Heart right ventricle (tissue), 16 donors: Measurements from ENCODE around the gene EPB41L2. TPM values are rescaled to one million over a fixed set of nuclear protein-coding genes. Genes with fewer than 3 reads are reported as not detected.

Experiments
- ATAC-seq, 8 donors: fragments of 200-7000 bp; cut with Tn5 transposase; one replicate each; pipeline ENCODE4 v1.9.1; 2020; ENCODE audit warnings: mild to moderate bottlenecking in 8 of 8, moderate library complexity in 8 of 8, moderate number of reproducible peaks in 1 of 8
- DNase-seq, 2 donors: peaks; one replicate each; pipeline ENCODE4 v3.0.0-alpha.2; 2020
- H3K27ac ChIP-seq, 10 donors: fragments of 200-600 bp; sonication (generic) in 2 of 10; one replicate each; pipeline versions ENCODE4 v1.5.0 to v1.8.0; 2020 to 2022; ENCODE audit warnings: mild to moderate bottlenecking in 3 of 10
- H3K27me3 ChIP-seq, 7 donors: fragments of 200-600 bp; one replicate each; pipeline ENCODE4 v1.8.0; 2021 to 2022; ENCODE audit warnings: mild to moderate bottlenecking in 2 of 7
- H3K36me3 ChIP-seq, 9 donors: fragments of 200-600 bp; sonication (generic) in 1 of 9; one replicate each; pipeline versions ENCODE4 v1.5.0 to v1.8.0; 2020 to 2022; ENCODE audit warnings: mild to moderate bottlenecking in 2 of 9
- H3K4me1 ChIP-seq, 9 donors: fragments of 200-600 bp; sonication (generic) in 1 of 9; one replicate each; pipeline versions ENCODE4 v1.5.0 to v1.8.0; 2020 to 2022; ENCODE audit warnings: mild to moderate bottlenecking in 4 of 9
- H3K4me3 ChIP-seq, 10 donors: fragments of 200-600 bp; sonication (generic) in 2 of 10; one replicate each; pipeline versions ENCODE4 v1.5.0 to v1.8.0; 2020 to 2022; ENCODE audit warnings: mild to moderate bottlenecking in 7 of 10, moderate library complexity in 2 of 10
- H3K9me3 ChIP-seq, 11 donors: fragments of 200-600 bp in 10 of 11; sonication (generic) in 2 of 11; one replicate each; pipeline versions ENCODE4 v1.5.0 to v1.8.0; 2013 to 2022; ENCODE audit warnings: mild to moderate bottlenecking in 2 of 11, control low read depth in 1 of 11, moderate library complexity in 1 of 11
- WGBS, 2 donors: extraction: QIAGEN DNeasy Blood & Tissue Kit; methylation state at CpG; one replicate each; pipeline ENCODE4 v1.1.7; 2013; ENCODE audit warnings: inconsistent platforms in 1 of 2; 5-methylcytosine and 5-hydroxymethylcytosine counted together
- intact Hi-C, 10 donors: fragments of 100-400 bp; cut with DNase I; formaldehyde crosslinking; loops; one replicate each; pipeline versions ENCODE4 v1.11.1 to v1.14.2; 2022
- polyA plus RNA-seq, 2 donors: library from polyadenylated mRNA; stranded (reverse); fragments of 200-250 nt; gene quantifications; one replicate each; pipeline ENCODE4 v1.2.3, GENCODE V29; 2013
- total RNA-seq, 10 donors: library from RNA; stranded (reverse); fragmentation: NEBNext Ultra II Directional in 3 of 10; extraction: Animal tissue kit (Norgen Biotek cat#: 25700) in 3 of 10; gene quantifications; one replicate each; pipeline versions ENCODE4 v1.2.1 to v1.2.4, GENCODE V29; 2021 to 2023
- TF ChIP-seq, protein P1 (sequence below), 9 donors: fragments of 200-600 bp; sonication (generic) in 2 of 9; IDR thresholded peaks; one replicate each; pipeline versions ENCODE4 v1.5.0 to v1.8.0; 2021 to 2022; ENCODE audit warnings: antibody characterized with exemption in 9 of 9, mild to moderate bottlenecking in 5 of 9, moderate library complexity in 1 of 9
- donor health status: Arrhythmogenic right ventricular cardiomyopathy.
- donor health status: ischemic (EF 13 %, LVEDD 7.1; RV severe dilation, severe dysfunction).
- donor health status: healthy with polysubstance abuse.
- donor health status: DM: no; HTN: yes; CAD: no.
- donor health status: DM: no; HTN: no; CAD: no.
- donor health status: ischemic (EF 25% LVEDD 6.9; RV normal size, moderate dysfunction).
- donor health status: ischemic (EF 25% LVEDD 5.7; RV mildly dilated, moderate dysfunction).
- donor health status: healthy.
- donor health status: DM: yes; HTN: yes; CAD: no.
- donor health status: Ischemic cardiomyopathy.
- donor health status: ischemic (EF 35%, LVEDD 5.7; RV mildly dilated, moderate dysfunction).
- donor health status: nonischemic (EF 11% LVEDD 7.7; RV severe dilation, severe dysfunction).
- donor health status: DM: yes; HTN: yes; CAD: no.
- donor health status: PGD.
- donor health status: ischemic (EF 29% LVEDD 5.4; RV normal size, mild dysfunction).
- donor health status: nonischemic (EF 23%, LVEDD 6.1; RV moderate dilation, normal function).

EPB41L2 gene
- total and polyA plus RNA-seq, 12 donors: 18.0 to 98.6 (median 55.1) TPM

DNA sequence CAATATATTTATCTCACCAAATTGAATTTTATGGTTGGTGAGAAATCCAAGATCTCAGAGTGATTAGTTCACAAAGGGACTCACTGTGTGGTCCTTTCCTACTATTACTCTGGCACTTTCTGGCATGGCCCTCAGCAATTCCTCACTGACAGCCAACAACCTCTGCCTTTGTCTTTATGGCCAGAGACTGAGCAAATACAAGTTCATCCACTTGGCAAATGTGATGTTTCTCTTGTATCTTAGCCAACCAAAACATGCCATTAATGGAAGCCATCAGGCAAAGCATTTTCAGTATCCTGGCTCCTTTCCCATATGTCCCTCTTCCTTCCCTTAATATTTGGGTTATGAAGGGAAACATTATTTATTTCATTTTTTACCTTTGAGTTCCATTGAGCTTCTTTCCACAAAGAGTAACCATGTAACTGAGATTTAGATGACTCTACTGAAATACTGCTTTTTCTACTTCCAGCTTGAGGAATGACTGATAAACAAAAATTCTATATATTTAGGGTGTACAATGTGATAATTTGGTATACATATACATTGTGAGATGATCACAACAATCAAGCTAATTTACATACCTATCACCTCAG is 266.6 kb downstream of the EPB41L2 start:
- Histone ChIP-seq H3K27me3 (no peaks in the 10 kb centered on the region), H3K27ac (no peak overlapping the region), H3K36me3 (no peaks in the 10 kb centered on the region), H3K4me1 (peaks cover 0 to 20% (median 4%) of the 10 kb centered on the region in 9 donors), H3K4me3 (no peak overlapping the region), H3K9me3 (peaks cover 0 to 32% (median 13%) of the 10 kb centered on the region in 11 donors)
- peak; percentile 51 to 68 (median 54) for ATAC-seq
- DNase-seq: peak in 1 of 2 donors; percentile 47
- intact Hi-C loops: no loop called here
- TF ChIP-seq, protein P1, sequence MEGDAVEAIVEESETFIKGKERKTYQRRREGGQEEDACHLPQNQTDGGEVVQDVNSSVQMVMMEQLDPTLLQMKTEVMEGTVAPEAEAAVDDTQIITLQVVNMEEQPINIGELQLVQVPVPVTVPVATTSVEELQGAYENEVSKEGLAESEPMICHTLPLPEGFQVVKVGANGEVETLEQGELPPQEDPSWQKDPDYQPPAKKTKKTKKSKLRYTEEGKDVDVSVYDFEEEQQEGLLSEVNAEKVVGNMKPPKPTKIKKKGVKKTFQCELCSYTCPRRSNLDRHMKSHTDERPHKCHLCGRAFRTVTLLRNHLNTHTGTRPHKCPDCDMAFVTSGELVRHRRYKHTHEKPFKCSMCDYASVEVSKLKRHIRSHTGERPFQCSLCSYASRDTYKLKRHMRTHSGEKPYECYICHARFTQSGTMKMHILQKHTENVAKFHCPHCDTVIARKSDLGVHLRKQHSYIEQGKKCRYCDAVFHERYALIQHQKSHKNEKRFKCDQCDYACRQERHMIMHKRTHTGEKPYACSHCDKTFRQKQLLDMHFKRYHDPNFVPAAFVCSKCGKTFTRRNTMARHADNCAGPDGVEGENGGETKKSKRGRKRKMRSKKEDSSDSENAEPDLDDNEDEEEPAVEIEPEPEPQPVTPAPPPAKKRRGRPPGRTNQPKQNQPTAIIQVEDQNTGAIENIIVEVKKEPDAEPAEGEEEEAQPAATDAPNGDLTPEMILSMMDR (IDR thresholded peaks at IDR 0.05): no peak

DNA sequence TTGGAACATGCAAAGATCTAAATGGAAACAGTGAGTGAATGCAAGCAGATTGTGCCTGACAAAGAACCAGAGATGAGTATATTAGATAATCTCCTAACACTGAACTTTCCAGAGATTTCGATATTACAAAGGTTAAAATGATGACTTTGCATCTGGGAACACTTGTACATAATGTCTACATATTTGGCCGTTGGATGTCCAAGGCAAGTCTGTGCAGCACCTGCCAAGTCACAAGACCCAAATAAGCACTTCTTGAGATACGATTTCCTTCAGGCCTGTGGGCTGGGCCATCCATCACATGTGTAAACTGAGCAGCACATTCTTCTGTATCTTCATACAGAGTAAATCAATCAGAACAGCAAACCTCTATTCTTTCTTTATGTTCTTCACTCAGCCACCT is 268.3 kb downstream of the EPB41L2 start:
- DNase-seq (no peak), ATAC-seq (no peak)
- Histone ChIP-seq H3K4me1 (peaks cover 0 to 20% (median 4%) of the 10 kb centered on the region in 9 donors), H3K27ac (no peak overlapping the region), H3K36me3 (no peaks in the 10 kb centered on the region), H3K27me3 (no peaks in the 10 kb centered on the region), H3K9me3 (peaks cover 0 to 18% (median 5%) of the 10 kb centered on the region in 11 donors), H3K4me3 (no peak overlapping the region)
- intact Hi-C loops: no loop called here
- TF ChIP-seq, protein P1 (IDR thresholded peaks at IDR 0.05): no peak
- 47 to 64% methylated on average over 3 of the region's 3 CpGs for WGBS, 2 donors

DNA sequence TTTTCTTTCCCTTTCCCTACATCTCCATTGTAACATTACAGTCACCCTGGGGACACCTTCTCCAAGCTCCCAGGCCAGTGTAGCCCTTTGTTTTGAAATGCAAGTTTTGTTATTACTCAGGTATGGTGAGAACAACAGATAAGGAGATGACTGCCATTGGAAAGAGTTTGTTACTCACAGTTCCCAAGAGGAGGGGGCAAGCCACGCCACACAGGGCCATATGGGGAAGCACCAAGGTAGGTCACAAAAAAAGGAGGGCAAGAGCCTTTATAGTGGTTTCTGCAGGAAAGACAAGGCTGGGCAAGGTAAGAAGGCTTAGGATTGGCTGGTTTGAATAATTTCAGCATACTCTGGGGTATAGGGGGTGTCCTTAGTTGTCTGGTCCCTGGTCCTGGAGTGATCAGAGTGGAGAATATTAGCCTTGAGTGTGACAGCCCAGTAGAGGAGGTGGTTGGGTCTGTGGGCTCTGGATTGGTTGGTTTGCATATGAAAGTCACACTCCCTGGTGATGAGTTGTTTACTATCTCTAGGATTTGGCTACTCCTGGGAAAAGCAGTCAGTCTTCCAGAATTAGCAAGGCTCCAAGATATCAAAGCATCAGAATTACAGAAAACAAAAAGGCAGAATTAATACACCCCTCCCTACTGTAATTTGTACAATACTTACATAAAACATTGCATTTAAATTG is 268.9 kb downstream of the EPB41L2 start:
- Histone ChIP-seq H3K4me3 (no peak overlapping the region), H3K27ac (no peak overlapping the region), H3K9me3 (peaks cover 0 to 12% (median 3%) of the 10 kb centered on the region in 11 donors), H3K27me3 (no peaks in the 10 kb centered on the region), H3K36me3 (no peaks in the 10 kb centered on the region), H3K4me1 (peaks cover 0 to 20% (median 4%) of the 10 kb centered on the region in 9 donors)
- DNase-seq: no peak
- intact Hi-C loops: no loop called here
- TF ChIP-seq, protein P1 (IDR thresholded peaks at IDR 0.05): no peak
- no peak for ATAC-seq
- 90 to 94% methylated on average over 1 of the region's 1 CpG for WGBS, 2 donors

Other genes with a start within 250 kb of the EPB41L2 start
- gene SMLR1, start 235.8 kb downstream of the EPB41L2 start, total RNA-seq: not detected
- gene SMLR1, start 235.8 kb downstream of the EPB41L2 start, polyA plus RNA-seq: not detected
- 10 to 100 TPM in 5 of 10 donors, 1 to 10 TPM in 5; 6.7 to 15.4 (median 10.2) TPM for gene AKAP7, start 72.2 kb upstream of the EPB41L2 start, total RNA-seq
- 1 to 10 TPM; 1.8 to 3.5 TPM for gene AKAP7, start 72.2 kb upstream of the EPB41L2 start, polyA plus RNA-seq